Thymus (tissue), 11 donors: ENCODE data around the gene CABLES1. TPM values are rescaled to one million over a fixed set of nuclear protein-coding genes. Genes with fewer than 3 reads are reported as not detected.

Experiments used
- DNase-seq, 9 donors: peaks; one replicate each; pipeline ENCODE4 v3.0.0-alpha.2; 2013; ENCODE audit warnings: low spot score in 9 of 9, low read depth in 6 of 9, missing footprints in 1 of 9
- H3K27ac ChIP-seq, 2 donors: one replicate each; pipeline ENCODE4 v1.5.1; 2013; ENCODE audit warnings: control low read depth in 1 of 2, low read depth in 1 of 2, low read length in 1 of 2, mild to moderate bottlenecking in 1 of 2, moderate library complexity in 1 of 2
- H3K27me3 ChIP-seq, 2 donors: one replicate each; pipeline ENCODE4 v1.5.1; 2013; ENCODE audit warnings: low read length in 1 of 2; ENCODE audit not compliant: control insufficient read depth in 2 of 2, insufficient read depth in 1 of 2
- H3K36me3 ChIP-seq, 2 donors: one replicate each; pipeline ENCODE4 v1.5.1; 2013; ENCODE audit warnings: low read length in 1 of 2, mild to moderate bottlenecking in 1 of 2, moderate library complexity in 1 of 2; ENCODE audit not compliant: control insufficient read depth in 2 of 2, insufficient read depth in 2 of 2
- H3K4me1 ChIP-seq, 2 donors: one replicate each; pipeline ENCODE4 v1.5.1; 2013; ENCODE audit warnings: low read length in 2 of 2; ENCODE audit not compliant: control insufficient read depth in 2 of 2, insufficient read depth in 2 of 2
- H3K4me3 ChIP-seq, 2 donors: one replicate each; pipeline ENCODE4 v1.5.1; 2013; ENCODE audit warnings: low read length in 2 of 2, control low read depth in 1 of 2, mild to moderate bottlenecking in 1 of 2
- H3K9me3 ChIP-seq, 2 donors: one replicate each; pipeline ENCODE4 v1.5.1; 2013; ENCODE audit warnings: low read length in 1 of 2, mild to moderate bottlenecking in 1 of 2; ENCODE audit not compliant: control insufficient read depth in 2 of 2, insufficient read depth in 1 of 2
- WGBS: extraction: QIAGEN DNeasy Blood & Tissue Kit; methylation state at CpG from one replicate; pipeline ENCODE4 v1.1.7; 2013; 5-methylcytosine and 5-hydroxymethylcytosine counted together
- polyA plus RNA-seq: library from polyadenylated mRNA; stranded (reverse); fragments of 200-250 nt; gene quantifications from one replicate; pipeline ENCODE4 v1.2.3, GENCODE V29; 2013
- total RNA-seq: library from RNA; stranded (reverse); fragments of 120-200 nt; gene quantifications from one replicate; pipeline ENCODE4 v1.2.4, GENCODE V29; 2013
- donor health status: healthy.

Gene CABLES1
- total and polyA plus RNA-seq, 2 donors, result 5.1 to 6.7 TPM

- Histone ChIP-seq H3K4me1 (peaks cover 0 to 2% of the 10 kb centered on the region in 2 donors), H3K27me3 (no peaks in the 10 kb centered on the region), H3K9me3 (peaks cover 4 to 11% of the 10 kb centered on the region in 2 donors), H3K27ac (no peak overlapping the region), H3K4me3 (no peak overlapping the region), H3K36me3 (no peaks in the 10 kb centered on the region)
- WGBS, result 88% methylated on average over 11 of the region's 11 CpGs
- DNase-seq, result no peak
Observed at GRCh38 chr18:23272498-23273232, 137.4 kb downstream of the CABLES1 start.

- Histone ChIP-seq H3K9me3 (peaks cover 4 to 11% of the 10 kb centered on the region in 2 donors), H3K4me1 (peaks cover 0 to 2% of the 10 kb centered on the region in 2 donors), H3K4me3 (no peak overlapping the region), H3K27me3 (no peaks in the 10 kb centered on the region), H3K27ac (no peak overlapping the region), H3K36me3 (no peaks in the 10 kb centered on the region)
- DNase-seq, result no peak
- 94% methylated on average over 10 of the region's 10 CpGs for WGBS
Observed at GRCh38 chr18:23273443-23273966, 138.2 kb downstream of the CABLES1 start.

GRCh38 chr18:23274638-23275482, 139.6 kb downstream of the CABLES1 start:
- 96% methylated on average over 17 of the region's 17 CpGs for WGBS

GRCh38 chr18:23276451-23276850, 141.2 kb downstream of the CABLES1 start:
- no peak for DNase-seq
- Histone ChIP-seq H3K27ac (no peak overlapping the region), H3K27me3 (no peaks in the 10 kb centered on the region)

More at GRCh38 chr18:23274638-23275482, 139.6 kb downstream of the CABLES1 start:
- Histone ChIP-seq H3K4me1 (peaks cover 0 to 2% of the 10 kb centered on the region in 2 donors), H3K4me3 (no peak overlapping the region), H3K9me3 (peaks cover 4 to 7% of the 10 kb centered on the region in 2 donors), H3K36me3 (no peaks in the 10 kb centered on the region), H3K27me3 (no peaks in the 10 kb centered on the region), H3K27ac (no peak overlapping the region)
- no peak for DNase-seq

GRCh38 chr18:23277399-23277798, 142.1 kb downstream of the CABLES1 start:
- no peak for DNase-seq
- no peak overlapping the region for H3K27ac ChIP-seq
- H3K9me3 ChIP-seq, result no peaks in the 10 kb centered on the region
- H3K27me3 ChIP-seq, result no peaks in the 10 kb centered on the region
- H3K36me3 ChIP-seq, result no peaks in the 10 kb centered on the region
- H3K4me3 ChIP-seq, result no peak overlapping the region
- peaks cover 0 to 2% of the 10 kb centered on the region in 2 donors for H3K4me1 ChIP-seq

More at GRCh38 chr18:23276451-23276850, 141.2 kb downstream of the CABLES1 start:
- Histone ChIP-seq H3K4me3 (no peak overlapping the region), H3K9me3 (no peaks in the 10 kb centered on the region), H3K4me1 (peaks cover 0 to 2% of the 10 kb centered on the region in 2 donors), H3K36me3 (no peaks in the 10 kb centered on the region)
- 98% methylated on average over 5 of the region's 5 CpGs for WGBS

GRCh38 chr18:23279931-23280330, 144.6 kb downstream of the CABLES1 start:
- H3K9me3 ChIP-seq, result no peaks in the 10 kb centered on the region
- H3K27me3 ChIP-seq, result no peaks in the 10 kb centered on the region
- H3K36me3 ChIP-seq, result no peaks in the 10 kb centered on the region
- no peaks in the 10 kb centered on the region for H3K4me1 ChIP-seq
- no peak overlapping the region for H3K4me3 ChIP-seq
- WGBS, result 98% methylated on average over 12 of the region's 12 CpGs
- no peak overlapping the region for H3K27ac ChIP-seq
- no peak for DNase-seq

- 98% methylated on average over 5 of the region's 5 CpGs for WGBS
- Histone ChIP-seq H3K4me1 (no peaks in the 10 kb centered on the region), H3K36me3 (no peaks in the 10 kb centered on the region), H3K4me3 (no peak overlapping the region), H3K9me3 (no peaks in the 10 kb centered on the region), H3K27ac (no peak overlapping the region), H3K27me3 (no peaks in the 10 kb centered on the region)
- no peak for DNase-seq
Observed at GRCh38 chr18:23280844-23281243, 145.6 kb downstream of the CABLES1 start.

- Histone ChIP-seq H3K27ac (no peak overlapping the region), H3K27me3 (no peaks in the 10 kb centered on the region), H3K36me3 (no peaks in the 10 kb centered on the region), H3K4me1 (no peaks in the 10 kb centered on the region), H3K4me3 (no peak overlapping the region), H3K9me3 (no peaks in the 10 kb centered on the region)
- no peak for DNase-seq
- 97% methylated on average over 14 of the region's 14 CpGs for WGBS
Observed at GRCh38 chr18:23281626-23282436, 146.5 kb downstream of the CABLES1 start.
